Calu3 (cell line): Measurements from ENCODE around the gene NOX5. TPM values are rescaled to one million over a fixed set of nuclear protein-coding genes. Genes with fewer than 3 reads are reported as not detected.

Source experiments
- BruUV-seq: library from RNA; stranded (reverse); fragments of 400-500 nt; replicated peaks from 2 replicates; lab custom pipeline; 2021; lab: Mats Ljungman, UMichigan
- CTCF ChIA-PET: fragments of 300-600 bp; sonication (Branson Sonifier 250); formaldehyde crosslinking; loops from one replicate; lab custom pipeline; 2022; ENCODE audit warnings: antibody characterized with exemption; lab: Charles Lee
- DNase-seq: peaks from one replicate; pipeline ENCODE4 v3.0.0; 2022
- H3K27ac Mint-ChIP-seq: one replicate; pipeline ENCODE4 v1.8.0; 2022; ENCODE audit warnings: mixed read lengths; ENCODE audit not compliant: unreplicated experiment
- H3K27me3 Mint-ChIP-seq: one replicate; pipeline ENCODE4 v1.8.0; 2022; ENCODE audit warnings: mixed read lengths; ENCODE audit not compliant: unreplicated experiment
- H3K36me3 Mint-ChIP-seq: one replicate; pipeline ENCODE4 v1.8.0; 2022; ENCODE audit warnings: mild to moderate bottlenecking, moderate library complexity, mixed read lengths; ENCODE audit not compliant: insufficient read depth, unreplicated experiment
- H3K4me1 Mint-ChIP-seq: one replicate; pipeline ENCODE4 v1.8.0; 2022; ENCODE audit warnings: mild to moderate bottlenecking, low read depth, mixed read lengths; ENCODE audit not compliant: unreplicated experiment
- H3K4me3 Mint-ChIP-seq: one replicate; pipeline ENCODE4 v1.8.0; 2022; ENCODE audit warnings: mild to moderate bottlenecking, low read depth, moderate library complexity, mixed read lengths; ENCODE audit not compliant: unreplicated experiment
- H3K9me3 Mint-ChIP-seq: one replicate; pipeline ENCODE4 v1.8.0; 2022; ENCODE audit warnings: low read depth, mixed read lengths; ENCODE audit not compliant: unreplicated experiment
- CTCF ChIP-seq: fragments of 200-600 bp; IDR thresholded peaks from one replicate; pipeline ENCODE4 v1.8.0; 2022; ENCODE audit warnings: antibody characterized with exemption; ENCODE audit not compliant: unreplicated experiment
- intact Hi-C: fragments of 100-400 bp; cut with micrococcal nuclease; formaldehyde crosslinking; loops from one replicate; pipeline ENCODE4 v1.10.0; 2022; ENCODE audit not compliant: unreplicated experiment
- total RNA-seq: library from RNA; stranded (reverse); gene quantifications from 2 replicates; pipeline ENCODE4 v1.2.3, GENCODE V29; 2022

Gene NOX5
- total RNA-seq, 1 experiment from 2014 or later, result 0.14 TPM

- DNase-seq, result no peak
- no peaks in the 10 kb centered on the region for H3K36me3 Mint-ChIP-seq
- no TSS peak for BruUV-seq
- no peak overlapping the region for H3K27ac Mint-ChIP-seq
- no peaks in the 10 kb centered on the region for H3K4me1 Mint-ChIP-seq
- H3K9me3 Mint-ChIP-seq, result no peaks in the 10 kb centered on the region
- no peak for TF ChIP-seq CTCF
- H3K4me3 Mint-ChIP-seq, result no peak overlapping the region
- CTCF ChIA-PET, result no interaction called here
- peaks cover 89% of the 10 kb centered on the region for H3K27me3 Mint-ChIP-seq
- intact Hi-C loops, result no loop called here
Observed at GRCh38 chr15:69099941-69100340, 85.4 kb downstream of the NOX5 start.

- no peaks in the 10 kb centered on the region for H3K9me3 Mint-ChIP-seq
- TF ChIP-seq CTCF, result no peak
- DNase-seq, result no peak
- H3K4me1 Mint-ChIP-seq, result no peaks in the 10 kb centered on the region
- H3K27me3 Mint-ChIP-seq, result peaks cover 89% of the 10 kb centered on the region
- no peak overlapping the region for H3K27ac Mint-ChIP-seq
- intact Hi-C loops, result no loop called here
- CTCF ChIA-PET, result no interaction called here
- BruUV-seq, result no TSS peak
- H3K36me3 Mint-ChIP-seq, result no peaks in the 10 kb centered on the region
- H3K4me3 Mint-ChIP-seq, result no peak overlapping the region
Observed at GRCh38 chr15:69100821-69101220, 86.3 kb downstream of the NOX5 start.

- no peaks in the 10 kb centered on the region for H3K36me3 Mint-ChIP-seq
- H3K4me3 Mint-ChIP-seq, result no peak overlapping the region
- no peaks in the 10 kb centered on the region for H3K4me1 Mint-ChIP-seq
- CTCF ChIA-PET, result interaction anchor here (0.7 kb wide), 1 partner anchor 32 kb away, joined by 3 read pairs; no protein-coding TSS in a partner anchor
- H3K27ac Mint-ChIP-seq, result no peak overlapping the region
- intact Hi-C loops, result no loop called here
- no peak for TF ChIP-seq CTCF
- DNase-seq, result no peak
- no TSS peak for BruUV-seq
- peaks cover 90% of the 10 kb centered on the region for H3K27me3 Mint-ChIP-seq
- no peaks in the 10 kb centered on the region for H3K9me3 Mint-ChIP-seq
Observed at GRCh38 chr15:69104050-69104750, 89.7 kb downstream of the NOX5 start.

- CTCF ChIA-PET, result interaction anchor here (0.6 kb wide), 1 partner anchor 74 kb away, joined by 4 read pairs; no protein-coding TSS in a partner anchor
- H3K27me3 Mint-ChIP-seq, result peaks cover 90% of the 10 kb centered on the region
- no TSS peak for BruUV-seq
- no peaks in the 10 kb centered on the region for H3K4me1 Mint-ChIP-seq
- no peaks in the 10 kb centered on the region for H3K36me3 Mint-ChIP-seq
- intact Hi-C loops, result no loop called here
- H3K27ac Mint-ChIP-seq, result no peak overlapping the region
- no peak for DNase-seq
- no peak overlapping the region for H3K4me3 Mint-ChIP-seq
- TF ChIP-seq CTCF, result no peak
- no peaks in the 10 kb centered on the region for H3K9me3 Mint-ChIP-seq
Observed at GRCh38 chr15:69105451-69105985, 91.0 kb downstream of the NOX5 start.
